Breast epithelium (tissue), 4 donors: ENCODE measurements around the gene KMT2D. TPM values are rescaled to one million over a fixed set of nuclear protein-coding genes. Genes with fewer than 3 reads are reported as not detected.

Source experiments
- DNase-seq, 2 donors: peaks; one replicate each; pipeline ENCODE4 v3.0.0-alpha.2; 2019; ENCODE audit warnings: low spot score in 2 of 2
- H3K27ac ChIP-seq, 2 donors: fragments of 200-600 bp; sonication (generic) in 1 of 2; one replicate each; pipeline ENCODE4 v1.5.1; 2016 to 2019; ENCODE audit warnings: mild to moderate bottlenecking in 1 of 2
- H3K27me3 ChIP-seq, 2 donors: fragments of 200-600 bp; sonication (generic) in 1 of 2; one replicate each; pipeline versions ENCODE4 v1.5.1 to v1.6.0; 2017 to 2019; ENCODE audit warnings: control low read depth in 1 of 2, mild to moderate bottlenecking in 1 of 2
- H3K36me3 ChIP-seq: fragments of 200-600 bp; one replicate; pipeline ENCODE4 v1.5.1; 2019
- H3K4me1 ChIP-seq, 2 donors: fragments of 200-600 bp; sonication (generic); one replicate each; pipeline ENCODE4 v1.5.1; 2016 to 2019; ENCODE audit warnings: control low read depth in 1 of 2
- H3K4me3 ChIP-seq, 3 donors: fragments of 200-600 bp; sonication (generic); 1 replicate in 2 of 3; 2 replicates in 1 of 3; pipeline ENCODE4 v1.5.1; 2016 to 2019; ENCODE audit warnings: mild to moderate bottlenecking in 3 of 3, moderate library complexity in 2 of 3
- H3K9me3 ChIP-seq, 2 donors: fragments of 200-600 bp; sonication (generic) in 1 of 2; one replicate each; pipeline ENCODE4 v1.5.1; 2016 to 2019; ENCODE audit warnings: control low read depth in 1 of 2
- CTCF ChIP-seq, 3 donors: fragments of 450-650 bp; IDR thresholded peaks; one replicate each; pipeline ENCODE4 v1.5.1; 2016 to 2017; ENCODE audit warnings: antibody characterized with exemption in 3 of 3, mild to moderate bottlenecking in 3 of 3, moderate library complexity in 3 of 3
- POLR2A ChIP-seq: fragments of 450-650 bp; IDR thresholded peaks from one replicate; pipeline ENCODE4 v1.6.1; 2016; ENCODE audit warnings: antibody characterized with exemption, mild to moderate bottlenecking, moderate library complexity
- POLR2AphosphoS5 ChIP-seq, 3 donors: sonication (generic); formaldehyde crosslinking; IDR thresholded peaks; one replicate each; pipeline ENCODE4 v1.6.1; 2017; ENCODE audit warnings: antibody characterized with exemption in 3 of 3
- intact Hi-C: fragments of 100-400 bp; cut with DNase I; formaldehyde crosslinking; loops from one replicate; pipeline ENCODE4 v1.15.1; 2023; ENCODE audit warnings: low total_unique reads
- total RNA-seq, 3 donors: library from RNA; depleted of rRNA; stranded (reverse); fragments of >200 nt; gene quantifications; one replicate each; pipeline ENCODE4 v1.1.0, GENCODE V29; 2016

KMT2D gene
- total RNA-seq, 3 donors from 2014 or later = 35.4 to 51.4 (median 45.9) TPM

DNA sequence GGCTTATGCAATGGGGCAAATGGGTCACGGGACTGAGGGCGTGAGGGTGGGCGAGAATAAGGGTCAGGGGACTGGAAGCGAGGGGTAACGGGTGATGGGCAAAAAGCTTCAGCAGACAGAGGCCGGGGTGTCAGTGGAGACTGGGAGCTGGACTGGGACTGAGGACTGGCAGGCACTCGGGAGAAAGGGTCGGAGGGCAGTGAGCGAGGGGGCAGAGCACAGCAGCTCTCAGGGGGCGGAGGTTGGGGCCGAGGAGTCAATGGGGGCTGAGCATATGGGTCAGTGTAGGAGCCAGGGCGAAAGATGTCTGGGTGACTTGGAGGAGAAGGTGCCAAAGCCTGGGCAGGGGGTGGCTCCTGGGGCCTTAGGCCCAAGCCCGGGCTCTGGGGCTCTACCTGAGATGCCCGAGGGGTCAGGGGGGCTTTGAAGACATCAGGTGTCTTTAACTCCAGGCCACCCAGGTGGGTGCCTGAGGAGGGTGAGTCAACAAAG, 20.2 kb downstream of the KMT2D start:
- TF ChIP-seq CTCF (IDR thresholded peaks at IDR 0.05) (no peak), POLR2AphosphoS5 (IDR thresholded peaks at IDR 0.05) (no peak), POLR2A (no peak)
- no peak for DNase-seq
- H3K4me1 ChIP-seq = no peaks in the 10 kb centered on the region
- H3K36me3 ChIP-seq = peaks cover 17% of the 10 kb centered on the region
- H3K27ac ChIP-seq = no peak overlapping the region
- no peak overlapping the region for H3K4me3 ChIP-seq
- H3K27me3 ChIP-seq = no peaks in the 10 kb centered on the region
- intact Hi-C loops = no loop called here
- no peaks in the 10 kb centered on the region for H3K9me3 ChIP-seq

- TF ChIP-seq POLR2A (no peak), CTCF (IDR thresholded peaks at IDR 0.05) (no peak), POLR2AphosphoS5 (IDR thresholded peaks at IDR 0.05) (no peak)
- DNase-seq = no peak
- intact Hi-C loops = no loop called here
- no peak overlapping the region for H3K4me3 ChIP-seq
- H3K4me1 ChIP-seq = no peaks in the 10 kb centered on the region
- peaks cover 13% of the 10 kb centered on the region for H3K36me3 ChIP-seq
- H3K9me3 ChIP-seq = no peaks in the 10 kb centered on the region
- no peaks in the 10 kb centered on the region for H3K27me3 ChIP-seq
- H3K27ac ChIP-seq = no peak overlapping the region
Observed at GRCh38 chr12:49039421-49040363, 20.9 kb downstream of the KMT2D start.

GRCh38 chr12:49038291-49038955, 22.2 kb downstream of the KMT2D start:
- TF ChIP-seq POLR2A (no peak), POLR2AphosphoS5 (IDR thresholded peaks at IDR 0.05) (no peak), CTCF (IDR thresholded peaks at IDR 0.05) (no peak)
- no peak for DNase-seq
- intact Hi-C loops = no loop called here
- Histone ChIP-seq H3K27me3 (no peaks in the 10 kb centered on the region), H3K4me3 (no peak overlapping the region), H3K4me1 (no peaks in the 10 kb centered on the region), H3K36me3 (peaks cover 10% of the 10 kb centered on the region), H3K27ac (no peak overlapping the region), H3K9me3 (no peaks in the 10 kb centered on the region)

DNA sequence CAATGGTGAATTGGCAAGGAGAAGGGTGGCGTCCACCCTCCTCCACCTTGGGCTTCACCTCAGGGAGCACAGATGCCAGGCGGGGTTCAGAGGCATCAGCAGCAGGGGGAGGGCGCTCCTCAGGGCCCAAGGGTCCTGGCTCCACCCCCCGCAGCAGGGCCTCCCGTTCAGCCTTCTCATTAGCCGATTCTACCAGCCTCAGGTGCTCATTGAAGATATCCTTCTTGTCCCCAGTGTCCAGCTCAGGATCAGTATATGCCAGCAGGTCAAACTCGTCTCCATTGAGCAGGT, 22.7 kb downstream of the KMT2D start:
- Histone ChIP-seq H3K27me3 (no peaks in the 10 kb centered on the region), H3K4me1 (no peaks in the 10 kb centered on the region), H3K9me3 (no peaks in the 10 kb centered on the region), H3K4me3 (no peak overlapping the region), H3K36me3 (peaks cover 14% of the 10 kb centered on the region), H3K27ac (no peak overlapping the region)
- intact Hi-C loops = no loop called here
- TF ChIP-seq CTCF (IDR thresholded peaks at IDR 0.05) (no peak), POLR2AphosphoS5 (IDR thresholded peaks at IDR 0.05) (no peak), POLR2A (no peak)
- no peak for DNase-seq
